Suprapubic skin (tissue), 4 donors: ENCODE data around the gene ZDHHC19. TPM values are rescaled to one million over a fixed set of nuclear protein-coding genes. Genes with fewer than 3 reads are reported as not detected.

Experiments
- DNase-seq, 2 donors: peaks; one replicate each; pipeline ENCODE4 v3.0.0-alpha.2; 2019; ENCODE audit warnings: low spot score in 2 of 2
- H3K27ac ChIP-seq: fragments of 200-600 bp; sonication (generic); one replicate; pipeline ENCODE4 v1.5.1; 2019
- H3K27me3 ChIP-seq: fragments of 200-600 bp; sonication (generic); one replicate; pipeline ENCODE4 v1.5.1; 2019
- H3K36me3 ChIP-seq: fragments of 200-600 bp; sonication (generic); one replicate; pipeline ENCODE4 v1.5.1; 2019
- H3K4me1 ChIP-seq: fragments of 200-600 bp; sonication (generic); one replicate; pipeline ENCODE4 v1.5.1; 2019
- H3K4me3 ChIP-seq: fragments of 200-600 bp; sonication (generic); one replicate; pipeline ENCODE4 v1.5.1; 2019; ENCODE audit warnings: mild to moderate bottlenecking
- H3K9me3 ChIP-seq: fragments of 200-600 bp; sonication (generic); one replicate; pipeline ENCODE4 v1.5.1; 2019
- EP300 ChIP-seq: sonication (generic); formaldehyde crosslinking; IDR thresholded peaks from one replicate; pipeline ENCODE4 v1.6.1; 2017; ENCODE audit warnings: antibody characterized with exemption
- POLR2A ChIP-seq, 2 donors: fragments of 450-650 bp; IDR thresholded peaks; one replicate each; pipeline ENCODE4 v1.6.1; 2017; ENCODE audit warnings: antibody characterized with exemption in 2 of 2, mild to moderate bottlenecking in 2 of 2, moderate library complexity in 2 of 2
- POLR2AphosphoS5 ChIP-seq, 3 donors: sonication (generic); formaldehyde crosslinking; IDR thresholded peaks; one replicate each; pipeline ENCODE4 v1.6.1; 2017; ENCODE audit warnings: antibody characterized with exemption in 3 of 3
- WGBS: methylation state at CpG from one replicate; pipeline ENCODE4 v1.1.5; 2018; 5-methylcytosine and 5-hydroxymethylcytosine counted together
- total RNA-seq, 4 donors: library from RNA; depleted of rRNA; stranded (reverse); fragments of >200 nt; gene quantifications; one replicate each; pipeline ENCODE4 v1.1.0, GENCODE V29; 2016
- TF ChIP-seq, protein P1 (sequence below), 2 donors: fragments of 200-600 bp in 1 of 2; fragments of 450-650 bp in 1 of 2; sonication (generic) in 1 of 2; IDR thresholded peaks; one replicate each; pipeline ENCODE4 v1.5.1; 2016 to 2019; ENCODE audit warnings: antibody characterized with exemption in 2 of 2, mild to moderate bottlenecking in 1 of 2, moderate library complexity in 1 of 2

ZDHHC19 gene
- total RNA-seq, 4 donors from 2014 or later = not detected

DNA sequence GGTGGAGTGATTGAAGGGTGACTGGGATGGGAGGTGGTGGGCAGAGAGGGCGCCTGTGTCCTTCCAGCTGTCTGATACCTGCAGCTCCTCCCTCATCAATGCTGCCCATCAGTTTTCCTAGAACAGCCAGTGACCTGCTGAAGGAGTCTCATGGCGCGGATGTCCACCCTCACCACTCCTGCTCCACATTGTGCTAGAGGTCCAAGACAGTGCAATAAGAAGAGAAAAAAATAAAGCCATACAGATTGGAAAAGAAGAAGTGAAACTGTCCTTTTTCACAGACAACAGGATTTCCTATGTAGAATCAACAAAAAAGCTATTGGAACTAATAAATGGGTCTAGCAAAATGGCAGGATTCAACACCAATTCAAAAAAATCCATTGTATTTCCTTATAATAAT is 7.4 kb downstream of the ZDHHC19 start:
- 79% methylated on average over 3 of the region's 3 CpGs for WGBS

GRCh38 chr3:196202516-196202970 is 8.7 kb downstream of the ZDHHC19 start:
- H3K27ac ChIP-seq = no peak overlapping the region
- WGBS = 68% methylated on average over 21 of the region's 21 CpGs
- no peak overlapping the region for H3K4me3 ChIP-seq
- H3K36me3 ChIP-seq = no peaks in the 10 kb centered on the region
- DNase-seq = peak in 1 of 2 donors; percentile 66
- TF ChIP-seq EP300 (no peak), POLR2A (IDR thresholded peaks at IDR 0.05) (no peak)
- no peaks in the 10 kb centered on the region for H3K27me3 ChIP-seq
- H3K9me3 ChIP-seq = no peaks in the 10 kb centered on the region
- peaks cover 4% of the 10 kb centered on the region for H3K4me1 ChIP-seq

More for the DNA sequence above, 7.4 kb downstream of the ZDHHC19 start:
- H3K27me3 ChIP-seq = no peaks in the 10 kb centered on the region
- H3K9me3 ChIP-seq = no peaks in the 10 kb centered on the region
- no peaks in the 10 kb centered on the region for H3K36me3 ChIP-seq
- TF ChIP-seq EP300 (no peak), POLR2AphosphoS5 (IDR thresholded peaks at IDR 0.05) (no peak), POLR2A (IDR thresholded peaks at IDR 0.05) (no peak)
- TF ChIP-seq, protein P1, sequence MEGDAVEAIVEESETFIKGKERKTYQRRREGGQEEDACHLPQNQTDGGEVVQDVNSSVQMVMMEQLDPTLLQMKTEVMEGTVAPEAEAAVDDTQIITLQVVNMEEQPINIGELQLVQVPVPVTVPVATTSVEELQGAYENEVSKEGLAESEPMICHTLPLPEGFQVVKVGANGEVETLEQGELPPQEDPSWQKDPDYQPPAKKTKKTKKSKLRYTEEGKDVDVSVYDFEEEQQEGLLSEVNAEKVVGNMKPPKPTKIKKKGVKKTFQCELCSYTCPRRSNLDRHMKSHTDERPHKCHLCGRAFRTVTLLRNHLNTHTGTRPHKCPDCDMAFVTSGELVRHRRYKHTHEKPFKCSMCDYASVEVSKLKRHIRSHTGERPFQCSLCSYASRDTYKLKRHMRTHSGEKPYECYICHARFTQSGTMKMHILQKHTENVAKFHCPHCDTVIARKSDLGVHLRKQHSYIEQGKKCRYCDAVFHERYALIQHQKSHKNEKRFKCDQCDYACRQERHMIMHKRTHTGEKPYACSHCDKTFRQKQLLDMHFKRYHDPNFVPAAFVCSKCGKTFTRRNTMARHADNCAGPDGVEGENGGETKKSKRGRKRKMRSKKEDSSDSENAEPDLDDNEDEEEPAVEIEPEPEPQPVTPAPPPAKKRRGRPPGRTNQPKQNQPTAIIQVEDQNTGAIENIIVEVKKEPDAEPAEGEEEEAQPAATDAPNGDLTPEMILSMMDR (IDR thresholded peaks at IDR 0.05) = no peak
- no peak overlapping the region for H3K27ac ChIP-seq
- no peak overlapping the region for H3K4me3 ChIP-seq
- H3K4me1 ChIP-seq = peaks cover 8% of the 10 kb centered on the region
- DNase-seq = no peak

GRCh38 chr3:196198771-196199753 is 12.1 kb downstream of the ZDHHC19 start:
- WGBS = 81% methylated on average over 16 of the region's 19 CpGs
- DNase-seq = no peak
- H3K4me3 ChIP-seq = no peak overlapping the region
- no peak for TF ChIP-seq EP300
- TF ChIP-seq POLR2AphosphoS5 (IDR thresholded peaks at IDR 0.05) = no peak
- TF ChIP-seq, protein P1 (IDR thresholded peaks at IDR 0.05) = no peak
- no peak for TF ChIP-seq POLR2A (IDR thresholded peaks at IDR 0.05)
- no peaks in the 10 kb centered on the region for H3K36me3 ChIP-seq
- no peaks in the 10 kb centered on the region for H3K9me3 ChIP-seq
- no peaks in the 10 kb centered on the region for H3K27me3 ChIP-seq
- H3K4me1 ChIP-seq = no peaks in the 10 kb centered on the region
- no peak overlapping the region for H3K27ac ChIP-seq

DNA sequence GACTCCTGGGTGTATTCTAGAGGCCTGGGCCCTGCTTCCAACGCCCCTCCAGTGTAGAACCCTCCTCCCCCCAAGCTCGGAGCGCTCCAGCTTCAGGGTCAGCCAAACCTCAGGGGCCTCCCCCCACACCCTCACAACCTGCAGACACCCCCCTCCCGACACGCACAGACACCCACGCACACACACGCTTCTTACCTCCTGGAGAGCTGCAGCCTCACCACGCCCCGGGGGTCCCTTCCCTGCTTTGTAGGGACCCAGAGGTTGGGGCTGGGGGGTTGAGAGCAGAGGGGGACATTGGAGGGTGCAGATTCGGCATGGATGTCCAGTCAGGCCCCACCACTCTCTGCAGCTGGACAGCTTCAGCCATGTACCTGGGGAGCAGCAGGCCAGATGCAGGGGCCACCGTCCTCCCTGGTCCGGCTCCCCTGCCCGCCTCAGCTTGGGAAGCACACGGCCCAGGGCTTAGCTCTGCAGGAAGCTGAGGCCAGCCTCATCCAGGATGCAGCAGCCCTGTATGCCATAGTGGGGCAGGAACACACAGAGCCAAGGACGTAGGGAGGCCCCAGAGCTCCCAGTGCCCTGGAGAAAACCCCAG is 13.0 kb downstream of the ZDHHC19 start:
- Histone ChIP-seq H3K27ac (no peak overlapping the region), H3K9me3 (no peaks in the 10 kb centered on the region), H3K36me3 (no peaks in the 10 kb centered on the region), H3K4me3 (no peak overlapping the region), H3K4me1 (peaks cover under 1% of the 10 kb centered on the region), H3K27me3 (no peaks in the 10 kb centered on the region)
- 88% methylated on average over 9 of the region's 15 CpGs for WGBS
- DNase-seq = no peak
- TF ChIP-seq EP300 (no peak), POLR2A (IDR thresholded peaks at IDR 0.05) (no peak), POLR2AphosphoS5 (IDR thresholded peaks at IDR 0.05) (no peak)
- TF ChIP-seq, protein P1 (IDR thresholded peaks at IDR 0.05) = no peak

GRCh38 chr3:196197524-196197923 is 13.7 kb downstream of the ZDHHC19 start:
- H3K27me3 ChIP-seq = no peaks in the 10 kb centered on the region
- WGBS = 83% methylated on average over 11 of the region's 17 CpGs
- DNase-seq = no peak
- no peak overlapping the region for H3K4me3 ChIP-seq
- no peaks in the 10 kb centered on the region for H3K36me3 ChIP-seq
- no peak overlapping the region for H3K27ac ChIP-seq
- H3K9me3 ChIP-seq = no peaks in the 10 kb centered on the region
- no peak for TF ChIP-seq POLR2AphosphoS5 (IDR thresholded peaks at IDR 0.05)
- TF ChIP-seq EP300 = no peak
- TF ChIP-seq, protein P1 (IDR thresholded peaks at IDR 0.05) = no peak
- no peak for TF ChIP-seq POLR2A (IDR thresholded peaks at IDR 0.05)
- peaks cover 7% of the 10 kb centered on the region for H3K4me1 ChIP-seq
